Loucy (cell line): Measurements from ENCODE around the gene TMEM250.

ENCODE experiments used
- H2AFZ ChIP-seq: fragments of 200-600 bp; sonication (generic); 2 replicates; pipeline ENCODE4 v1.6.0; 2016; ENCODE audit warnings: antibody characterized with exemption, mild to moderate bottlenecking, low read length, moderate library complexity
- H3F3A ChIP-seq: fragments of 200-600 bp; 2 replicates; pipeline ENCODE4 v1.6.0; 2016; ENCODE audit warnings: antibody characterized with exemption, low read depth, mild to moderate bottlenecking
- H3K27me3 ChIP-seq: fragments of 200-600 bp; sonication (generic); 2 replicates; pipeline ENCODE4 v1.6.1; 2014; ENCODE audit warnings: low read length, mild to moderate bottlenecking; ENCODE audit not compliant: insufficient read depth, poor library complexity, severe bottlenecking
- H3K36me3 ChIP-seq: fragments of 200-600 bp; sonication (generic); 2 replicates; pipeline ENCODE4 v1.6.1; 2016; ENCODE audit warnings: low read length; ENCODE audit not compliant: insufficient read depth
- H3K4me1 ChIP-seq: fragments of 200-600 bp; sonication (generic); 2 replicates; pipeline ENCODE4 v1.5.1; 2014; ENCODE audit warnings: low read length, mild to moderate bottlenecking; ENCODE audit not compliant: insufficient read depth, poor library complexity, severe bottlenecking
- H3K4me2 ChIP-seq: fragments of 200-600 bp; sonication (generic); 2 replicates; pipeline ENCODE4 v1.6.0; 2014; ENCODE audit warnings: antibody characterized with exemption, low read length, low read depth, mild to moderate bottlenecking; ENCODE audit not compliant: poor library complexity, severe bottlenecking
- H3K4me3 ChIP-seq: fragments of 200-600 bp; sonication (generic); 2 replicates; pipeline ENCODE4 v1.5.1; 2014; ENCODE audit warnings: low read length, mild to moderate bottlenecking, mixed read lengths; ENCODE audit not compliant: poor library complexity, severe bottlenecking
- H3K79me2 ChIP-seq: fragments of 200-600 bp; sonication (generic); 2 replicates; pipeline ENCODE4 v1.6.1; 2014; ENCODE audit warnings: low read length; ENCODE audit not compliant: insufficient read depth
- H3K9ac ChIP-seq: fragments of 200-600 bp; sonication (generic); 2 replicates; pipeline ENCODE4 v1.6.0; 2014; ENCODE audit warnings: mild to moderate bottlenecking, low read depth, low read length, moderate library complexity; ENCODE audit not compliant: poor library complexity, severe bottlenecking
- H3K9me2 ChIP-seq: fragments of 200-600 bp; sonication (generic); replicated peaks from 2 replicates; pipeline ENCODE4 v1.6.1; 2016; ENCODE audit warnings: low read depth, low read length, mixed read lengths
- H3K9me3 ChIP-seq: fragments of 200-600 bp; sonication (generic); 2 replicates; pipeline ENCODE4 v1.6.1; 2014; ENCODE audit warnings: mild to moderate bottlenecking, antibody characterized with exemption, low read length, low read depth; ENCODE audit not compliant: insufficient read depth
- H4K20me1 ChIP-seq: fragments of 200-600 bp; sonication (generic); 2 replicates; pipeline ENCODE4 v1.6.0; 2014; ENCODE audit warnings: antibody characterized with exemption, low read length, mild to moderate bottlenecking; ENCODE audit not compliant: insufficient read depth, poor library complexity, severe bottlenecking
- EZH2phosphoT487 ChIP-seq: fragments of 200-600 bp; IDR thresholded peaks from 2 replicates; pipeline ENCODE4 v1.6.1; 2018; ENCODE audit warnings: antibody characterized with exemption, mild to moderate bottlenecking, moderate library complexity, borderline replicate concordance
- TF ChIP-seq, protein P1 (sequence below): fragments of 200-600 bp; sonication (generic); conservative IDR thresholded peaks from 2 replicates; pipeline ENCODE4 v1.5.1; 2014; ENCODE audit warnings: mild to moderate bottlenecking, antibody characterized with exemption, low read length

TMEM250 gene

GRCh38 chr9:136144450-136144849 is 25.8 kb upstream of the TMEM250 start:
- H3K4me2 ChIP-seq = no peak overlapping the region
- no peaks in the 10 kb centered on the region for H3K9me3 ChIP-seq
- no peaks in the 10 kb centered on the region for H3K27me3 ChIP-seq
- no peaks in the 10 kb centered on the region for H3K36me3 ChIP-seq
- H3K4me3 ChIP-seq = no peak overlapping the region
- no peak overlapping the region for H3K9ac ChIP-seq
- H3F3A ChIP-seq = no peaks in the 10 kb centered on the region
- no peaks in the 10 kb centered on the region for H4K20me1 ChIP-seq
- no peak overlapping the region for H2AFZ ChIP-seq
- TF ChIP-seq, protein P1, sequence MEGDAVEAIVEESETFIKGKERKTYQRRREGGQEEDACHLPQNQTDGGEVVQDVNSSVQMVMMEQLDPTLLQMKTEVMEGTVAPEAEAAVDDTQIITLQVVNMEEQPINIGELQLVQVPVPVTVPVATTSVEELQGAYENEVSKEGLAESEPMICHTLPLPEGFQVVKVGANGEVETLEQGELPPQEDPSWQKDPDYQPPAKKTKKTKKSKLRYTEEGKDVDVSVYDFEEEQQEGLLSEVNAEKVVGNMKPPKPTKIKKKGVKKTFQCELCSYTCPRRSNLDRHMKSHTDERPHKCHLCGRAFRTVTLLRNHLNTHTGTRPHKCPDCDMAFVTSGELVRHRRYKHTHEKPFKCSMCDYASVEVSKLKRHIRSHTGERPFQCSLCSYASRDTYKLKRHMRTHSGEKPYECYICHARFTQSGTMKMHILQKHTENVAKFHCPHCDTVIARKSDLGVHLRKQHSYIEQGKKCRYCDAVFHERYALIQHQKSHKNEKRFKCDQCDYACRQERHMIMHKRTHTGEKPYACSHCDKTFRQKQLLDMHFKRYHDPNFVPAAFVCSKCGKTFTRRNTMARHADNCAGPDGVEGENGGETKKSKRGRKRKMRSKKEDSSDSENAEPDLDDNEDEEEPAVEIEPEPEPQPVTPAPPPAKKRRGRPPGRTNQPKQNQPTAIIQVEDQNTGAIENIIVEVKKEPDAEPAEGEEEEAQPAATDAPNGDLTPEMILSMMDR = no peak
- no peak for TF ChIP-seq EZH2phosphoT487
- H3K4me1 ChIP-seq = no peaks in the 10 kb centered on the region
- H3K9me2 ChIP-seq = no peaks in the 10 kb centered on the region
- no peaks in the 10 kb centered on the region for H3K79me2 ChIP-seq

DNA sequence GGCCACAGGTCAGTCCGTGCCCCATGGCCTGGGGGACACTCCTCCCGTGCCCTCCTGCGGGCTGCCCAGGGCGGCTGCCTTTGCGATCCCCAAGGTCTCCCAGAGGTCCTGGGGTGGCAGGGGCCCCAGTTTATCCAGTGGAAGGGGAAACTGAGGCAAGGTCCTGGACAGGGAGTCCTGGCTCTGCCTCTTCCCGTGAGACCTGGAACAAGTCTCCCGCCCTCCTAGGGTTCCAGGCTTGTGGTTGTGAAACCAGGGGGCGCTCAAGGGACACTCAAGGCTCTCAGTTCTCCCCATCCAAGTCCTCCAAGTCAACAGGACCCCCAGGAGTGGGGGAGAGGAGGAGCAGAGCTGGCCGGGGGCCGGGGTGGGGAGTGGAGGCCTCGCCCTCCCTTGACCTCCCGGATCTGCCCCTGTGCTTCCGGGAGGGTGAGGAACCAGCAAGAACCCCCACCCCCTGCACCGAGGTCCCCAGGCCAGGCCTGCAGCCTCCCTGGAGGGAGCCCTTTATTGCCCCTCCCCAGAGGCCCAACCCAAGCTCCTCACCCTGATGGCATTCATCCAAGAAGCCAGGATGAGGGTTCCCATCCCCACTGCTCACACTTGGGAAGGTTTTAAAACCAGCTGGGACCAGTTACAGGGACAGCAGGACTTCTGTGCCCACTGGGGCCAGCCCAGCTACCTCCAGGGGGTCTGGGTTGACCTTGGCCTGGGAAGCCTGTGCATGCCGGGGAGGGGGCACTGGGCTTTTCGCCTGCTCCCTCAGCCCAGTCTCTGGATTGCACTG is 24.7 kb upstream of the TMEM250 start:
- TF ChIP-seq EZH2phosphoT487 = no peak
- TF ChIP-seq, protein P1 = peak; percentile 61
- Histone ChIP-seq H3K9ac (no peak overlapping the region), H3K4me2 (no peak overlapping the region), H3K9me2 (no peaks in the 10 kb centered on the region), H3K4me1 (no peaks in the 10 kb centered on the region), H3K9me3 (no peaks in the 10 kb centered on the region), H3K27me3 (no peaks in the 10 kb centered on the region), H3K79me2 (no peaks in the 10 kb centered on the region), H3F3A (no peaks in the 10 kb centered on the region), H3K36me3 (no peaks in the 10 kb centered on the region), H4K20me1 (no peaks in the 10 kb centered on the region), H3K4me3 (no peak overlapping the region), H2AFZ (no peak overlapping the region)

GRCh38 chr9:136142859-136143214 is 24.2 kb upstream of the TMEM250 start:
- H3K4me3 ChIP-seq = no peak overlapping the region
- no peaks in the 10 kb centered on the region for H3K36me3 ChIP-seq
- H3K9me3 ChIP-seq = no peaks in the 10 kb centered on the region
- H3K4me1 ChIP-seq = no peaks in the 10 kb centered on the region
- no peaks in the 10 kb centered on the region for H3K9me2 ChIP-seq
- no peaks in the 10 kb centered on the region for H4K20me1 ChIP-seq
- H3F3A ChIP-seq = no peaks in the 10 kb centered on the region
- H2AFZ ChIP-seq = no peak overlapping the region
- TF ChIP-seq EZH2phosphoT487 = no peak
- TF ChIP-seq, protein P1 = no peak
- no peaks in the 10 kb centered on the region for H3K27me3 ChIP-seq
- H3K79me2 ChIP-seq = no peaks in the 10 kb centered on the region
- no peak overlapping the region for H3K4me2 ChIP-seq
- no peak overlapping the region for H3K9ac ChIP-seq
